ENCODE results near the gene METAP2.
"Not testable (repeated sequence)": the region's sequence is repeated elsewhere in the genome, so short reads cannot be mapped to it uniquely, and the experiment has no call there.

The METAP2 gene

GRCh38 chr12:95440401-95440800 lies 33.6 kb upstream of the METAP2 start:
- no peaks in the 10 kb centered on the region for H3K36me3 ChIP-seq (ENCODE audit: control insufficient read depth in 2 of 2, insufficient read depth in 1 of 2, low read length in 2 of 2)
- CTCF ChIA-PET = no interaction called here
- no peak overlapping the region for H3K27ac ChIP-seq (ENCODE audit: extremely low read depth, low read depth, low read length)

DNA sequence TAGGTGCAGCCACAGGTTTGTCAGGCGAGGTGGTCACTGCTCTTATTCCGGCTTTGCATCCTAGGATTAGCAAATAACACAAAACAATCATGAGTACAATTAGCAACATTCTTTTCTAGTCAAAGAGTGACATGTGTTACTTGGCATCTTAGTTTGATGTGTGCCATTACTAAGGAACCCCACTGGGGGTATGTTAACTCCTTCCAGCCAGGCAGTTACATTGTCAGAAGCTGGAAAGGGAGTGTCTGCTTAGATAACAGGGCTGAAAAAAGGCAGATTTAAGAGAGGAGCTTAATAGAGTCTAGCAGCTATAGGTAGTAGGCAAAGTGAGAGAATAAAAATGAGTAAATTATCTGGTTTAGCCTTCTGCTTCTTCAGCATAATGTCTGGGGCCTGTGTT lies 30.5 kb upstream of the METAP2 start:
- Histone ChIP-seq H3K4me3 (ENCODE audit: low read depth, low read length) (no peak overlapping the region), H3K27ac (ENCODE audit: extremely low read depth, low read depth, low read length) (no peak overlapping the region), H3K36me3 (ENCODE audit: control insufficient read depth in 2 of 2, insufficient read depth in 1 of 2, low read length in 2 of 2) (no peaks in the 10 kb centered on the region), H3K9me3 (ENCODE audit: control insufficient read depth, insufficient read depth, low read depth, low read length) (no peaks in the 10 kb centered on the region), H3K4me1 (ENCODE audit: control insufficient read depth, insufficient read depth, low read length) (no peaks in the 10 kb centered on the region)
- TF ChIP-seq SCRT2 (tag by site-specific recombination; IDR thresholded peaks at IDR 0.05) (no peak), ZNF548 (tag by site-specific recombination; IDR thresholded peaks at IDR 0.05) (no peak), ZNF529 (tag by site-specific recombination; IDR thresholded peaks at IDR 0.05; ENCODE audit: insufficient replicate concordance) (no peak), ZNF157 (tag by site-specific recombination; IDR thresholded peaks at IDR 0.05) (no peak), PATZ1 (tag by site-specific recombination; IDR thresholded peaks at IDR 0.05) (no peak), ZBTB20 (tag by site-specific recombination; IDR thresholded peaks at IDR 0.05) (no peak)
- TF ChIP-seq, protein P1, sequence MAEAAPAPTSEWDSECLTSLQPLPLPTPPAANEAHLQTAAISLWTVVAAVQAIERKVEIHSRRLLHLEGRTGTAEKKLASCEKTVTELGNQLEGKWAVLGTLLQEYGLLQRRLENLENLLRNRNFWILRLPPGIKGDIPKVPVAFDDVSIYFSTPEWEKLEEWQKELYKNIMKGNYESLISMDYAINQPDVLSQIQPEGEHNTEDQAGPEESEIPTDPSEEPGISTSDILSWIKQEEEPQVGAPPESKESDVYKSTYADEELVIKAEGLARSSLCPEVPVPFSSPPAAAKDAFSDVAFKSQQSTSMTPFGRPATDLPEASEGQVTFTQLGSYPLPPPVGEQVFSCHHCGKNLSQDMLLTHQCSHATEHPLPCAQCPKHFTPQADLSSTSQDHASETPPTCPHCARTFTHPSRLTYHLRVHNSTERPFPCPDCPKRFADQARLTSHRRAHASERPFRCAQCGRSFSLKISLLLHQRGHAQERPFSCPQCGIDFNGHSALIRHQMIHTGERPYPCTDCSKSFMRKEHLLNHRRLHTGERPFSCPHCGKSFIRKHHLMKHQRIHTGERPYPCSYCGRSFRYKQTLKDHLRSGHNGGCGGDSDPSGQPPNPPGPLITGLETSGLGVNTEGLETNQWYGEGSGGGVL (tag by site-specific recombination; IDR thresholded peaks at IDR 0.05) = no peak
- TF ChIP-seq, protein P2, sequence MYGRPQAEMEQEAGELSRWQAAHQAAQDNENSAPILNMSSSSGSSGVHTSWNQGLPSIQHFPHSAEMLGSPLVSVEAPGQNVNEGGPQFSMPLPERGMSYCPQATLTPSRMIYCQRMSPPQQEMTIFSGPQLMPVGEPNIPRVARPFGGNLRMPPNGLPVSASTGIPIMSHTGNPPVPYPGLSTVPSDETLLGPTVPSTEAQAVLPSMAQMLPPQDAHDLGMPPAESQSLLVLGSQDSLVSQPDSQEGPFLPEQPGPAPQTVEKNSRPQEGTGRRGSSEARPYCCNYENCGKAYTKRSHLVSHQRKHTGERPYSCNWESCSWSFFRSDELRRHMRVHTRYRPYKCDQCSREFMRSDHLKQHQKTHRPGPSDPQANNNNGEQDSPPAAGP (tag by site-specific recombination; IDR thresholded peaks at IDR 0.05) = no peak
- POLR2A ChIA-PET = no interaction called here
- CTCF ChIA-PET = no interaction called here

More at GRCh38 chr12:95440401-95440800, 33.6 kb upstream of the METAP2 start:
- Histone ChIP-seq H3K9me3 (ENCODE audit: control insufficient read depth, insufficient read depth, low read depth, low read length) (no peaks in the 10 kb centered on the region), H3K4me3 (ENCODE audit: low read depth, low read length) (no peak overlapping the region), H3K4me1 (ENCODE audit: control insufficient read depth, insufficient read depth, low read length) (no peaks in the 10 kb centered on the region)
- POLR2A ChIA-PET = no interaction called here
- TF ChIP-seq ZSCAN18 (tag by site-specific recombination; IDR thresholded peaks at IDR 0.05) = no peak
- TF ChIP-seq ZEB2 (tag by site-specific recombination; IDR thresholded peaks at IDR 0.05) = 0 out of 2 replicates have a peak, but pooled peaks have one; percentile 34
- TF ChIP-seq ZNF112 (tag by site-specific recombination; IDR thresholded peaks at IDR 0.05) = no peak
- no peak for TF ChIP-seq SP7 (tag by site-specific recombination; IDR thresholded peaks at IDR 0.05)
- TF ChIP-seq ZNF747 (tag by site-specific recombination; IDR thresholded peaks at IDR 0.05) = no peak
- no peak for TF ChIP-seq SCRT1 (tag by site-specific recombination; IDR thresholded peaks at IDR 0.05; ENCODE audit: borderline replicate concordance)
- no peak for TF ChIP-seq ZNF548 (tag by site-specific recombination; IDR thresholded peaks at IDR 0.05)

DNA sequence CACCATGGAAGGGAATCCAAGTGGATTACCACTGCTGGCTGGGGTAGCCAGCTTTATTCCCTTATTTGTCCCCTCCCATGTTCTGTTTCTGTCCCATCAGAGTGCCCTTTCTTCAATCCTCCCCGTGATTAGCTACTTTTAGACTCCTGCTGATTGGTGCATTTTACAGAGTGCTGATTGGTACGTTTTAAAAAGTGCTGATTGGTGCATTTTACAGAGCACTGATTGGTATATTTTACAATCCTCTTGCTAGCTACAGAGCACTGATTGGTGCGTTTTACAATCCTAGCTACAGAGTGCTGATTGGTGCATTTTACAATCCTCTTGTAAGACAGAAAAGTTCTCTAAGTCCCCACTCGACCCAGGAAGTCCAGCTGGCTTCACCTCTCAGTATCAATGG lies 28.9 kb upstream of the METAP2 start:
- not testable (repeated sequence) for H3K9me3 ChIP-seq (ENCODE audit: control insufficient read depth, insufficient read depth, low read depth, low read length); H3K4me3 ChIP-seq (ENCODE audit: low read depth, low read length); H3K4me1 ChIP-seq (ENCODE audit: control insufficient read depth, insufficient read depth, low read length); H3K27ac ChIP-seq (ENCODE audit: extremely low read depth, low read depth, low read length); H3K36me3 ChIP-seq (ENCODE audit: control insufficient read depth in 2 of 2, insufficient read depth in 1 of 2, low read length in 2 of 2)
- CTCF ChIA-PET = interaction anchor here (0.6 to 1.1 kb wide), 2 partner anchors 89 to 237 kb away, joined by 3 to 5 read pairs; no protein-coding TSS in a partner anchor
- POLR2A ChIA-PET = interaction anchor here (1.1 kb wide), 1 partner anchor 29 kb away, joined by 5 read pairs; the partner anchor contains the start of gene METAP2

All from HEK293 (cell line).